CD1c-positive myeloid dendritic cell (primary cell): ENCODE measurements around the gene GCNT4.
A peak's percentile ranks its signal among the peaks of the same experiment; 100 is the strongest.

Experiments used
- DNase-seq: peaks from one replicate; pipeline ENCODE4 v3.0.0-alpha.2; 2016; ENCODE audit errors: extremely low spot score

Gene GCNT4

DNA sequence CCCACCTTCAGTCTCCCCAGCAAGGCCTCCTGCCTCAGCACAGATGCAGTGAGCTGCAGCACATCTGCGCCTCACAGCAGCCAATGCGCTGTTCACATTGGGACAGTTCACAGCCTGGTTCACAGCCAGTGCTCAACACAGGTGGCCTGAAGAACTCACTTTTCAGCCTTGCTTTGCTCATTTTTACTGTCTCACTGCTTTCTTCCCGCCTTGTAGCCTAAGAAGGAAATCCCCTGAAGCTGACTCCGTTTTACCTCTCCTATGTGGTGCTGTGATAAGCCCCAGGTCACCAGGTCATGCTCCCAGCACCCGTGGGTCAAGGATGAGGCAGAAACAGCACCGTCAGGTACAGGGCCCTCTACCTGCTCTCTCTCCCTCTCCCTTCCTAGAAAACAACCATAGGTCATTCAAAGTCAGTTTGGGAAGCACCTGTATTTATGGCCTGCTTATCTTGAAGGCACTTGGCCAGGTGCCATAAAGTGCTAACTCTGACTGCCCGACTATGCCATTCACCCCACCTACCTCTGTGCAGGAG, 1.1 kb downstream of the GCNT4 start:
- DNase-seq, result no peak

DNA sequence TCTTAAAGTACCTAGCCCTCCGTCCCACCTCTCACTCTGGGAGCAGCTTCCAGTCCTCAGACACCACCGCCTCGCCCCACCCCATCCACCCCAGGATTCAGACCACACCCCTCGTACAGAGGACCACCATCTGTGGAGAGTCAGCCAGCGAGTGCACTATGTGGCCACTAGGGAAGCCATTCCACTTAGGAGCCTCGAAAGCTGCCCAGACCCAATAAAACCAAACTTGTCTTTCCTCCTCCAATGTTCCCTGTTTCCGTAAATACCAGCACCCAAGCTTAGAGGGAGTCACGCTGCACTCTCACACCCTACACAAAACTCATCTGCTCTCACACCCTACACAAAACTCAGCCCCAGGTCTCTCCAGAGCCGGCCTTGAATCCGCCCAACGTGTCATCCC, 1.9 kb downstream of the GCNT4 start:
- no peak for DNase-seq

DNA sequence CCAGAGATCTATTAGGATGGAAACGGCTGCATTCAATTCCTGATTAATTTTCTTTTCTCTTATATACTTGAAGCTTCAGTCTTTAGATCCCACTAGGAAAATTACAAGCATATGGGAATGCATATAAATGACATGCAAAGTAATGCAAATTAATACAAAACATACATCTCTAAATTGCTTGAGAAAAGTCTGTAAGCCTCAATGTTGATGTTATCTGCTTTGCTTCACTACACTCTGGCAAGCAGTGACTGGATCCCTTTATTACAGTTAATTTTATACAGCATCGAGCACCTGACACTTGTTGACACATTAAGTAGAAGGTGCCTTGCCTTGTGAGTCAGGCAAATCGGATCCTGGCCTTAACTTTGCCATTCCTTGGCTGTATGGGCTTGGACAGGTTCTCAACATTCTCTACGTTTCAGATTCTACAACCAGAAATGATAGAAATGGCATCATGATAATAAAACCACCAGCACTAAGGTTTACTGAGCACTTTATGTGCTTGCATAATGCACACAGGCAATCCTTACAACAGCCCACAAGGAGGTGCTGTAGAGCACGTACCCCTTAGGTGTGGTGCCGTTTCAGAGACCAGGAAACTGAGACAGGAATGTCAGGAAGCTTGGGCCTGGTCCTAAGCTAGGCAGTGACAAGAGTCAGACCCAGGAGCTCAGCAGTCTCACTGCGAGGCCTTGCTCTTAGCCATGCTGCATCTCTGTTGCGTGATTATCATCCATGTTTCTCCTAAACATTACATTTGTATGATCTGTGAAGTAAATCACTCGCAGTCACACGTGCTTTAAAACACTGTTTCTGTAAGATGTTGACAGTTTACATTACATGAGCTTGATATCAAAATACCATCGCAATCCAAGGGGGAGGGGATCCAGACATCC, 2.7 kb downstream of the GCNT4 start:
- DNase-seq, result peak; percentile 74

DNA sequence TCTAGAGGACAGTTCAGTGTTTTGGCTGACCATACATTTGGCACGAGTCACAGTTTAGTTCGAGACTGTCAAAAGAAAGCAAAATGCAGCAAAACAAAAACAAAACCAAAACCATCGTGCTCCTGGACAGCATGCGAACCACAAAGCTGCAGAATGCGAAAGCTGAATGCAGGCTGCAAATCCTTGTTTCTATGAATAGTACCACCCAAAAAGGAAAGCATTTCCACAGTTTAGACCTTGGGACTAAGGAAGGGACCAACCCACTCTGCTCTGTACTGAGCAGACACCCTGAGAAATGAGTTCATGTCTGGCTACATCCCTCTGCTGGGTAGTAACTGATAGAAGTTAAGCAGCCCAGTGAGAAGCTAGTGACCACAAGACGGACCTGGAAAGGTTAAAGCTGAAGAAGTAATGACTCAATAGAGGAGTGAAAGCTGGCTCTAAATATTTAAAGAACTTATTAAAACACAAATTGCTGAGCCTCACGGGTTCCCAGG, 3.9 kb downstream of the GCNT4 start:
- DNase-seq, result no peak

DNA sequence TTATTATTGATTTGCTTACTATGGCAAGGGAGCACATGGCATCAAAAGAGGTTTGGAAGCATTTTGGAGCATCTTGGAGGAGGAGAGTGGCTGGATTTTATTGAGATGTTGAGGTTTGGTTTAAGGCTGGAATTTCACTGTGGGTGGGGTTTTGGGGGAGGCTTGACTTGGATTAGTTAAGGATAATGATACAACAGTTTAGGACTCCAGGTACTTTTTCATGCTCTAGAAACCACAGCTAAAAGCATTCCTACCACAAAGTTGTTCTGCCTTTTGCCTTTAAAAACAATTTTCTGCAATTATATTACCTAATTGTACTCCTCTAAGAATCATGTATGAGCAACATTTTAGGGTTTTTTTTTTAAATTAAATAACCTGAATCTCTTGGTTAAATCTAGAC, 5.0 kb downstream of the GCNT4 start:
- DNase-seq, result no peak

DNA sequence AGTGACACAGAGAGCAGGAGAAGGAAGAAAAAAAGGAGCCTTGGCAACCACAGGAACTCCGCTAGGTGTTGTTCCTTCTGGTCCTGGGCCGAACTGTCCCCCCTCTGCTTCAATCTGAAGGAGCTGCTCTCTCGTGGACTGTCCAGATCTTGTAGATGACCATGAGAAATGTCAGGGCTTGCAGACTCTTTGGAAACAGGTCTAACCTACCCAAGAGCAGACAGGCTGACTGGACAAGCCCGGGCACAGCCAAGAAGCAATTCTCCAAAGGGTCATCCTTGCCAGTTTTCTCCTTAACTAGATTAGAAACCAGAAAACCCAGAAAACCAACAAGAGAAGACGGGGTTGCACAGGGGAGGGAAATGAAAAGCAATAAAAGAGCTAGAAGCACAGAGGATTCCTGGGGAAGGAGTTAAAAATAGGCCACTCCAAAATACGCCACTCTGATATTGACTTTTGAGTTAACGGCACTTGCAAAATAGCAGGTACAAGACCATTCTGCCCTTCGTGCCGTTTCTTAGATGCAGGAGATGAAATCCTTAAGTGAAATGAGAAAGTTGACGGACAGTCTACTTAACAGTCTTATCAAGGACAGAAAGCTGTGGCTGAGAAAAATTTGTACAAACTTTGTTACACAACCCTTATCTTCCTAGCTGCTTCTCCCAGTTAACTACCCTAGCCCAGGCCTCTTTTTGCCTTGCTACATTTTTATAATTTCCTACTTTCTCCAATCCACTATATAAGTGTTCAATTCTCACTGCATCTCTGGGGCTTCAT, 5.8 kb downstream of the GCNT4 start:
- no peak for DNase-seq

DNA sequence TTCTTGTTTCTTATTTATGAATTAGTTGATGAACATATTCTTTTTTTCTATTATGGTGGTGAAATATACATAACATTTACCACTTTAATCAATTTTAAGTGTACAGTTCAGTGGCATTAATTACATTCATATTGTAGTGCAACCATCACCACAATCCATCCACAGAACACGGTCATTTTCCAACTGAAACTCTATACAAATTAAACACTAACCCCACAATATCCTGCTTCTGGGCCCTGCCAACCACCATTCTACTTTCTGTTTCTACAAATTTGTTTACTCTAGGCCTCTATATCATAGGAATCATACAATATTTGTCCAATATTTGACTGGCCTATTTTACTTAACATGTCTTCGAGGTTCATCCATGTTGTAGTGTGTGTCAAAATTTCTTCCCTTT, 7.3 kb downstream of the GCNT4 start:
- DNase-seq, result no peak

DNA sequence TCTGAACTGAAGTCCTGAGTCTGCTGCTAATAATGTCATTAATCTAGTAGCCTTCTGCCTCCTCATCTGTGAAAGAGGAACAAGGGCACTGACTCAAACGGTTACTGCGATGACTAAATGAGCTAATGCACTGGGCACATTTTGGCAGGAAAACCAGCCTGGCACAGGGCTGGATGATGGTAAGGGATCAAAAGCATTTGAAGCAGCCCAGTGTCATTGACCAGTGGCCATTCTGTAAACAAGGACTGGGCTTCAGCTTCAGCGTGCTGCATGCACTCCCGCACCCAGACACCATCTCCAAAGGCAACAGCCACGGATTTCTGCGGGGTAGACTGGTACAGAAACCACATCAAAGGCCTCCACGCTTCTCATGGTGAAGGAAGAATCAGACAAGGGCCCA, 8.0 kb downstream of the GCNT4 start:
- peak; percentile 72 for DNase-seq

DNA sequence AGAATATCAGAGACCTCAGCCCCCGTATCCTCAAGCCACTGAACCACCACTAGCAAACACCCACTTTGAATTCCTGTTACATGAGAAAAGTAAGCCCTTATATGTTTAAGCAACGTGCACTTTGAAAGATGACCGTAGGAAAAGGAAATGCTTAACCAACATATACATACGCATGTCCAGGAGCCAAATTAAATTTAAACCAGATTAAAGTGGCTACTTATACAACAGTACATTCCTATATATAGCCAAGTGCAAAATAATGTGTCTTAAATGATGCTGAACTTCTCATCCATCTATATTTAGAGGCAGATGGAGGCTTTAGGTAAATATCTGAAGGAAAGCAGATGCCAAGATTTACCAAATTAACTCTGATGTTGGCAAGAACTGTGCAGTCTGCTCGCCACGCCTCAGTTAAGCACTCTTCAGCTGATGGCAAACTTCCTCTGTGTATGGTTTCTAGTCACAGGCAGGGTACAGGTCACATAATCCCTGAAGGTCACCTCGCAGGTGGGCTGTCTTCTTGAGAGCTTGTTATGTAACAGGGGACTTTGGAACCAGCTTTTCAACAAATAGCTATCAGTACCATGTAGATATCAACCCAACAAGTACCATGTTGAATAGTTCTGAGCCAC, 8.6 kb downstream of the GCNT4 start:
- no peak for DNase-seq

DNA sequence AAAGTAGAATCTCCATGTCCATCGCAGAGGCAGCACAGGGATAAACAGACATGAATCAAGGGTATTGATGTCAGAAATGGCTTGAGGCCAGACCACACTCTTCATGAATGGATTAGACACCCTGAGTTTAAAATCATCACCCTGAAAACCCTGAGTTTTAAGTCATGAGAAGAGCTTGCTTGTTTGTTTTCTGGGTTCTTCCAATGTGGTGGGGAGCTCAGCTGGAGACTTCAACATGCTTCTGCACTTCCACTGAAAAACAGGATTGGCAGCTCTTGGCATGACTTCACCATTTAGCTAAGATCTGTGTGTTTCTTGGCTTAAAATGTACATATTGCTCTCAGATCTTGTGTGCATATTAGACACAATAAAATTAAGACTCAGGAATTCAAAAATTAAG, 9.8 kb downstream of the GCNT4 start:
- no peak for DNase-seq

DNA sequence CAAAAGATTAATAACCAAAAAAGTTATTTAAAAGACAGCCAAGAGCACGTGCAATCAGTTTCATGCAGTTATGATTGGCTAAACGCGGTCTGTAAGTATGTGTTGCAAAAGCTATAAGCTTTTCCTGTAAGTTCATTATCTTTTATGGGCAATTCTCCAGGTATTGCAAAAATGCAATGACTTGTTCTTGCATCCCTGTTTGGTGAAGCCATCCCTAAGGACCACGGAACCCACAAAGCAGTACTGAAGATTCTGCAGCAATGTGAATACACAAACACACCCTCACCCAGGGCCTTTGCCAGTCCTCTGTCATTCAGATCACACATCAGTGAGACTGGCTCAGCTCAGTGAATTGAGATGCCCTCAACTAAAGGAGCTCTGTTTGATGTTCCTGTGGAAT, 11.4 kb downstream of the GCNT4 start:
- DNase-seq, result no peak

DNA sequence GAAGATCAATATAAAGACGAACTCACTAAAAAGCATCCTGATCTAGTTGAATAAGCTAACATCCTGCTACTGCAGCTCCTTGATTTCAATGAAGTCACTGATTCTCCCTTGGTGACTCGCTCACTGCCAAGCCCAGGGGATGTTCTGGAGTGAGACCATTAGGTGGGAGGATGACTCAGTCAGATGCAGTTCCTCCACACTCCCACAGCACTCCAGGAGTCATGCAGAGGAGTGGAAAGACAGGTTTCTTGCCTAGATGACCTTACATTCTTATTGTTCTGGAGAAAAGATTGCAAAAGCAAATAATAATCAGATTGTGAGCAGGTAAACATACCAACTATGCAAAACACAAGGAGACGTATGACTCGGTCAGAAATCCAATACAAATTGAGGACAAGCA, 15.3 kb downstream of the GCNT4 start:
- DNase-seq, result peak; percentile 54

DNA sequence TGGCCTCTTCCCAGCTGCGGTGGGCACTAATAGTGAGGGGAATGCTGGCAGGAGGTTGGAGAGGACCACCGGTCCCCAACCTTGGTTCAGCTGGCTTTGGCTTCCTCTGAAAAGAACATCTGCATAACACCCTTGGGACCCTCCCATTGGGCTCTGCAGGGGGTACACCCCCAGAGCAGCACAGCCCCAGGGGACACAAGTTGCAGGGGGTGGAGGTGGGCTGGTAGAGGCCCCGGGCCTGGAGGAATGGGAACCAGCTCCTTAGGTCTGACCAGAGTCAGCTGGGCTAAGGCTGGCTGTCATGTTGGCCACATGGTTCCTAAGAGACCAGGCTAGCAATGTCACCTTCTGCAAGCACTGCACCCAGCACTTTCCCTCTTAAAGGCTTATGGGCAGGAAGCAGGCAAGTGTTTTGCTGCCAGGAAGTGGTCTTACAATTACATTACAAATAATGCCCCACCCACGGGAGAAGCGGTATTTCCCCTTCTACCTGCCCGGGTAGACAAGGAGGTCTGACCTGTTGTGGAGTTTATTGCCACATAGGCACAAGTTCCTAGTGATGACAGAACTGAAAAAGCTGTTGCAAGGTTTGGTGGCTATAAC, 18.1 kb downstream of the GCNT4 start:
- DNase-seq, result no peak

DNA sequence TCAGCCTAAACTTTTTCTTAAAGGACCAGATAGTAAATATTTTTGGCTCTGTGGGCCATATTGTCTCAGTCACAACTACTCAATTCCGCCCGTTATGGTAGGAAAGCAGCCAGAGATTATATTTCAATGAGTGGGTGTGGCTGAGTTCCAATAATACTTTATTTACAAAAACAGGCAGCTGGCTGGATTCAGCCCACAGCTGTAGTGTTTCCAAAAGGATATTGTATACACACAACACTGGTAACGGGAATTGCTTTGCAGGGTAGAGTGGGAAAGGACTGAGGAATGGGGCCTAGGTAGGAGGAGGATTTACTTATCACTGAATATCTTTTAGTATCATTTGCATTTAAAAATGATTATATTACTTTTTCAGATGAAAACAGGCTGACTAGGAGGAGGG, 21.0 kb downstream of the GCNT4 start:
- no peak for DNase-seq

DNA sequence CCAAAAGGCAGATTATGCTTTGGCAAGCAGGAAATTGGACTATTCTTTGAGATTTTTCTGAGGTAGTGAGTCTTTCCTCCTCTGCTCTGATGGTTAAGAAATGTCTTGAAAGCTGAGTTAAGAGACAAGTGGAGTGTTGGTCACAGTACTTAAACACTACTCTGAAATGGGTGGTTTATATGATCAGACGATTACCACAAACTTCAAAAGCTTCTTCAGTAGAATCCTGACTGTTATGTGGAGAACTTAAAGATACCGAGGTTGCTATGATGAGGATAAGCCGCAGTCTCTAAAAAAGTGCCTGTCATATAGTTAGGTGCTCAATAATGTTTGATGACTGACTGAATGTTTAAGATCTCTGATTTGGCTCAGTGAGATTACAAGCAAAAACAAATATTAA, 24.3 kb downstream of the GCNT4 start:
- DNase-seq, result no peak

DNA sequence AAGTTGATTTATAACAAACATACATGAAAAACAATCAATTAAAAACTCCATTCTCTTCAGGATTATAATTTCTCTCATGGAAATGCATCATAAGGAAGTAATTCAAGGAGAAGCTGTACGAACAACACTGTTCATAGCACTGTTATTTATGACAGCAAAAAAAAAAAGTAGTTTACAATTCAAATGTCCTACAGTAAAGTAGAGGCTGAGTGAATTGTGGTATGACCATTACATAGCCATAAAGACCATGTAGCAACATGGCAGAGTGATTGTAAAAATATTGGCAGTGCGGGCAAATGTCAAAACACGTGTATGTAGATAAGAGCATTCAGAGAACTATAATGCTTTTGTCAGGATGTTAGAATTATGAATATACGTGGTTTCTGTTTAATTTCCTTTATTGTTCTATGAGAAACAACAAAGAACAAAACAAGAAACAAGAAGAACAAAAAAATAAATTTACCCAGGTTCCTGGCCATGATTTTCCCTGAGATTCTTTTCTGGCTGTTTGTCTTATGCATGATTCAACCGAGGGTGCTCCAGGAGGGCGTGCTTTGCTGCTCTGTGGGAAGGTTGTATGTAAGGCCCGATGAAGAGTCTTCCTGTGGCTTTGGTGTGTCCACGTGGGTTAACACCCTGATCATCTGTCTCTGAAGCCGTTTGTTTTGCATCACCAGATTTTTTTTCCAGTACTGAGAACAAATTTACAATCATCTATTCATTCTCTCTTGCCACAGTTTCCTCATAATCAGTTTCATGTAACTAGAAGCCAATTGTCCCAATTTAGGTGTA, 28.8 kb downstream of the GCNT4 start:
- no peak for DNase-seq

DNA sequence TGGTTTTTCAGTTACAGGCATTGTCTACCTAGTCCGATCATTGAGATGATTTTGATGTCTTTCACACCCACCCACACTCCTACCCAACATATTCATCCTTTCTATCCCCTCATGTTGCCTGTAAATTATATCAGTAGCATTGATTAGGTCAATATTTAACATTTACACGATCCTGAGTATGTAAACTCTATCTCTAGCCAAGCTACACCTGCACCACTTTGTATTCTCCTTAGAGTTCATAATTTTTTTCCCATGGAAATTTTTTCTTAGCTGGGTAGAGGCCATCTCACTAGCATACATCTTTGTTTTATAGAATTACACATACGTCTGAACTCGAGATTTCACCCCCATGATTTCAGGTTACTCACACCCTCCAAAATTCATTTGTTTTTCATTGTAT, 30.6 kb downstream of the GCNT4 start:
- DNase-seq, result no peak

DNA sequence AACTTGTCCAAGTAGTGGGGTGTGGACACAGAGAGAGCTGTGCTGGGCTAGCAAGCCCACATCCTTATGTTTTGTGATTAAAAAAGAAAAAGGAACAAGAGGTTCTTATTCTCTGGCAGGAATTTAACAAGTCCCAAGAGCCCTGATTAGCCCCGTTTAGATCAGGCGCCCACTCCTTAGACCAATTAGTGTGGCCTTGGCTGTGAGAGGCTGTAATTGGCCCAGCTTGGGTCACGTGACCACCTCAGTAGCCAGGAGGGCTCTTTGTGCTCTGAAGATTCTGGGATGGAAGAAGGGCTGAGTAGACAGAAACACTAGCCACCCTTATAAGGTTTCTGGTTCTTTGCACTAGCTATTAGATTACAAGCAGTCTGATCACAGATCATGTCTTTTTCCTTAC, 31.1 kb downstream of the GCNT4 start:
- DNase-seq, result no peak

DNA sequence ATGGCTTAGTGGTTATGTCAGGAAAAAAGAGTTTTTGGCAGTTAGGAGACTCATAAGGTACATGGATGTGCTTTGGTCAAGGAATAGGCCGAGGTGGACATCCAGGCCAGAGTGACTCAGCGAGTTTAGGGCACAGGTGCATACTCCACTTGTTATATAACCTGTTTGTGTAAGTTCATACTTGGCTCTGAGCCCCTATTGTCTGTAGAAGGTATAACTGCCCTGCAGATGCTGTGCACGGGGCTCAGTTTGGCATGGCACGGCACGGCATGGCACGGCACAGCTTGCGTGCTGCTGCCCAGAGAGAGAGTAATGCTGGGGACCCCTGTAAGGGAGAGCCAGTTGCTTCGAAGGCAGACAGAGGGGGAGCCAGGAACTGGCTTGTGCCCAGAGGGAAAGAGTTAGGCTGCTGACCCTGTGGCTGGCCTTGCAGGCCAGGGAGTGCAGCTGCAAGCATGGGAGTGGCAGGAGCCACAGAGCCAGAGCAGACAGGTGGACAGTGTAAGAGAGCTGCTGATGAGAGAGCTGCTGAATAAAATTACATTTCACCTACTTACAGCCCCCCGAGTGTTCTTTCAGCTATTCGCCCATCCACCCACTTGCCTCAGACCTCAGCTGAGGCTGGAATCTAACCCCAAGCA, 32.2 kb downstream of the GCNT4 start:
- no peak for DNase-seq

DNA sequence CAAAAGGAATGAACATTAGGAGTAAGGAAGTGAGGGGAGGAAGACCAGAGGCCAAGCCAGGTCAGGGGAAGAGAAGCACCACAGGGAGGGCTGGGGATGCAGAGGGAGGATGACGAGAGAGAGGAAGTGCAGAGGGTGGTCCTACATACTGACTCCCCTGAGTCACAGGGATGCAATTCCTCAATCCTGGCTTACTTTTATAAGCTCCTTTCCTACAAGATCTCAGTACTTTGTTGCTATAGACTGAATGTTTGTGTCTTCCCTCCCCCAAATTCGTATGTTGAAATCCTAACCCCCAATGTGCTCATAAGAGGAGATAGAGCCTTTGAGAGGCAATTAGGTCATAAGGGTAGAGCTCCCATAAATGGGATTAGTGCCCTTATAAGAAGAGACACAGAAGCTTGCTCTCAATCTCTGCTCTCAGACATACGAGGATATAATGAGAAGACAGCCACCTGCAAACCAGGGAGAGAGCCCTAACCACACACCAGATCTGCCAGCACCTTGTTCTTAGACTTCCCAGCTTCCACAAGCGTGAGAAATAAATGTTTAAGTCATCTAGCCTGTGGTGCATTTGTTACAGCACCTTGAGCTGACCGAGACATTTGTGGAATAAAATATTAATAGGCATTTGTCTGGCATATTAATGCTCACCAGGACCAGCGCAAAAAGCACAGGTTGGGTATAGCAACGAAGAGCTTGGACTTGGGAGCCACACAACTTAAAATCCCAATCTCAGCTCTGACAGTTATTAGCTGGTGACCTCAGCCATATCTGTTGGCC, 33.4 kb downstream of the GCNT4 start:
- no peak for DNase-seq
